GM21360 (cell line): ENCODE results near the gene BFSP1.

Source experiments
- ATAC-seq: cut with Tn5 transposase; IDR thresholded peaks from one replicate; pipeline ENCODE4 v1.9.1; 2021; ENCODE audit warnings: mild to moderate bottlenecking, moderate library complexity; ENCODE audit not compliant: unreplicated experiment

BFSP1 gene

GRCh38 chr20:17524560-17524959 lies 6.6 kb downstream of the BFSP1 start:
- no peak for ATAC-seq

- no peak for ATAC-seq
These were observed 7.9 kb downstream of the BFSP1 start for GRCh38 chr20:17523326-17523725.

GRCh38 chr20:17522528-17522927 lies 8.7 kb downstream of the BFSP1 start:
- no peak for ATAC-seq

GRCh38 chr20:17520583-17520982 lies 10.6 kb downstream of the BFSP1 start:
- no peak for ATAC-seq

- no peak for ATAC-seq
These were observed 11.4 kb downstream of the BFSP1 start for GRCh38 chr20:17519606-17520285.

GRCh38 chr20:17518339-17519052 lies 12.7 kb downstream of the BFSP1 start:
- ATAC-seq: no peak

GRCh38 chr20:17515053-17515452 lies 16.1 kb downstream of the BFSP1 start:
- ATAC-seq: no peak

GRCh38 chr20:17513939-17514338 lies 17.2 kb downstream of the BFSP1 start:
- ATAC-seq: no peak

GRCh38 chr20:17511401-17511800 lies 19.8 kb downstream of the BFSP1 start:
- ATAC-seq: no peak

GRCh38 chr20:17510548-17510947 lies 20.6 kb downstream of the BFSP1 start:
- no peak for ATAC-seq

- no peak for ATAC-seq
These were observed 22.4 kb downstream of the BFSP1 start for GRCh38 chr20:17508756-17509155.

GRCh38 chr20:17507531-17507930 lies 23.6 kb downstream of the BFSP1 start:
- no peak for ATAC-seq

- no peak for ATAC-seq
These were observed 24.1 kb downstream of the BFSP1 start for GRCh38 chr20:17507032-17507431.

GRCh38 chr20:17505636-17506517 lies 25.3 kb downstream of the BFSP1 start:
- peak; percentile 13 for ATAC-seq

GRCh38 chr20:17504898-17505635 lies 26.1 kb downstream of the BFSP1 start:
- peak; percentile 65 for ATAC-seq

GRCh38 chr20:17504066-17504897 lies 26.9 kb downstream of the BFSP1 start:
- peak; percentile 29 for ATAC-seq

GRCh38 chr20:17503301-17504065 lies 27.7 kb downstream of the BFSP1 start:
- no peak for ATAC-seq

GRCh38 chr20:17502105-17502504 lies 29.1 kb downstream of the BFSP1 start:
- no peak for ATAC-seq

GRCh38 chr20:17501701-17502100 lies 29.5 kb downstream of the BFSP1 start:
- no peak for ATAC-seq
